Prostate gland (tissue), 2 donors: Measurements from ENCODE around the gene KIFC1. TPM values are rescaled to one million over a fixed set of nuclear protein-coding genes. Genes with fewer than 3 reads are reported as not detected.

Source experiments
- DNase-seq: peaks from one replicate; pipeline ENCODE4 v3.0.0-alpha.2; 2019; ENCODE audit warnings: low spot score
- H3K27ac ChIP-seq, 2 donors: fragments of 200-600 bp; sonication (generic); 2 replicates each; pipeline ENCODE4 v1.5.1; 2017 to 2019
- H3K27me3 ChIP-seq: fragments of 200-600 bp; sonication (generic); replicated peaks from 2 replicates; pipeline ENCODE4 v1.5.1; 2019; ENCODE audit not compliant: insufficient read depth
- H3K36me3 ChIP-seq, 2 donors: fragments of 200-600 bp; sonication (generic); 1 replicate in 1 of 2; 2 replicates in 1 of 2; pipeline versions ENCODE4 v1.5.1 to v1.8.1; 2017 to 2019
- H3K4me1 ChIP-seq: fragments of 200-600 bp; sonication (generic); replicated peaks from 2 replicates; pipeline ENCODE4 v1.5.1; 2019
- H3K4me3 ChIP-seq, 2 donors: fragments of 200-600 bp; sonication (generic); 2 replicates each; pipeline ENCODE4 v1.5.1; 2017 to 2019
- H3K9me3 ChIP-seq: fragments of 200-600 bp; sonication (generic); 2 replicates; pipeline ENCODE4 v1.5.1; 2017
- CTCF ChIP-seq, 4 experiments: fragments of 200-600 bp in 2 of 4; fragments of 450-650 bp in 2 of 4; sonication (generic) in 2 of 4; IDR thresholded peaks; 1 replicate in 3 of 4; 2 replicates in 1 of 4; pipeline ENCODE4 v1.5.1; 2016 to 2019; ENCODE audit warnings: antibody characterized with exemption in 4 of 4, mild to moderate bottlenecking in 2 of 4, moderate library complexity in 2 of 4
- POLR2A ChIP-seq: fragments of 450-650 bp; IDR thresholded peaks from one replicate; pipeline ENCODE4 v1.6.1; 2016; ENCODE audit warnings: antibody characterized with exemption, mild to moderate bottlenecking
- POLR2AphosphoS5 ChIP-seq: sonication (generic); formaldehyde crosslinking; IDR thresholded peaks from one replicate; pipeline ENCODE4 v1.6.1; 2017; ENCODE audit warnings: antibody characterized with exemption
- WGBS: methylation state at CpG from one replicate; pipeline ENCODE4 v1.1.5; 2018; 5-methylcytosine and 5-hydroxymethylcytosine counted together
- intact Hi-C: fragments of 100-400 bp; cut with DNase I; formaldehyde crosslinking; loops from one replicate; pipeline ENCODE4 v1.14.2; 2022
- microRNA-seq: library from miRNA; unstranded; fragments of <30 nt; microRNA quantifications from one replicate; pipeline ENCODE4, GENCODE V29; 2016
- small RNA-seq, 2 donors: library from RNA; depleted of rRNA; stranded (forward); fragments of <200 nt; gene quantifications; one replicate each; pipeline ENCODE3, GENCODE V24; 2016
- total RNA-seq, 2 donors: library from RNA; depleted of rRNA; stranded (reverse); fragments of >200 nt; gene quantifications; one replicate each; pipeline ENCODE4 v1.1.0, GENCODE V29; 2016

The KIFC1 gene
- total RNA-seq, 2 donors from 2014 or later, result 5.8 to 6.5 TPM

GRCh38 chr6:33458676-33459075, 67.1 kb downstream of the KIFC1 start:
- Histone ChIP-seq H3K4me1 (no peaks in the 10 kb centered on the region), H3K36me3 (no peaks in the 10 kb centered on the region), H3K27me3 (no peaks in the 10 kb centered on the region), H3K27ac (no peak overlapping the region), H3K4me3 (no peak overlapping the region), H3K9me3 (no peaks in the 10 kb centered on the region)
- no peak for DNase-seq
- TF ChIP-seq POLR2AphosphoS5 (no peak), POLR2A (no peak), CTCF (IDR thresholded peaks at IDR 0.05) (no peak)
- 70% methylated on average over 3 of the region's 3 CpGs for WGBS
- intact Hi-C loops, result loop anchor here (10.0 kb wide), 1 partner anchor 326 kb away; the partner anchor contains the start of gene LEMD2

- Histone ChIP-seq H3K27ac (no peak overlapping the region), H3K4me3 (no peak overlapping the region), H3K4me1 (no peaks in the 10 kb centered on the region), H3K27me3 (no peaks in the 10 kb centered on the region), H3K9me3 (no peaks in the 10 kb centered on the region), H3K36me3 (no peaks in the 10 kb centered on the region)
- WGBS, result 100% methylated on average over 2 of the region's 2 CpGs
- intact Hi-C loops, result loop anchor here (10.0 kb wide), 1 partner anchor 326 kb away; the partner anchor contains the start of gene LEMD2
- DNase-seq, result no peak
- TF ChIP-seq CTCF (IDR thresholded peaks at IDR 0.05), result no peak
- TF ChIP-seq POLR2AphosphoS5, result no peak
- no peak for TF ChIP-seq POLR2A
These were observed 67.6 kb downstream of the KIFC1 start for GRCh38 chr6:33459226-33459625.

Small RNAs within 50 kb of the gene (microRNA-seq; reads per million reads assigned to microRNA genes)
- not detected for gene MIR5004

Small RNAs within 50 kb of the gene (small RNA-seq; reads per million reads assigned to genes)
- gene RPL35AP4, result 0 reads per million in 2 donors
- gene ZBTB9, result 0 reads per million in 2 donors

Other genes with a start within 250 kb of the KIFC1 start
- gene COL11A2, start 199.4 kb upstream of the KIFC1 start, total RNA-seq, result 1 to 10 TPM in 1 of 2 donors, under 1 TPM in 1; 0.91 to 3.6 TPM
- 10 to 100 TPM; 30.6 to 40.5 TPM for gene RXRB, start 191.2 kb upstream of the KIFC1 start, total RNA-seq
- gene SLC39A7, start 191.0 kb upstream of the KIFC1 start, total RNA-seq, result 100 to 1,000 TPM; 109 to 182 TPM
- 10 to 100 TPM; 21.9 to 43.7 TPM for gene HSD17B8, start 187.2 kb upstream of the KIFC1 start, total RNA-seq
- 10 to 100 TPM; 23.9 to 30.8 TPM for gene RING1, start 183.3 kb upstream of the KIFC1 start, total RNA-seq
- 10 to 100 TPM; 42.2 to 55.0 TPM for gene VPS52, start 119.9 kb upstream of the KIFC1 start, total RNA-seq
- gene RPS18, start 119.7 kb upstream of the KIFC1 start, total RNA-seq, result 1,000 to 10,000 TPM; 1,990 to 4,594 TPM
- gene B3GALT4, start 114.7 kb upstream of the KIFC1 start, total RNA-seq, result 10 to 100 TPM; 15.8 to 21.4 TPM
- gene WDR46, start 102.6 kb upstream of the KIFC1 start, total RNA-seq, result 10 to 100 TPM; 41.3 to 47.2 TPM
- gene PFDN6, start 102.2 kb upstream of the KIFC1 start, total RNA-seq, result 10 to 100 TPM; 24.1 to 59.7 TPM
- gene RGL2, start 92.9 kb upstream of the KIFC1 start, total RNA-seq, result 100 to 1,000 TPM in 1 of 2 donors, 10 to 100 TPM in 1; 98.7 to 107 TPM
- gene TAPBP, start 77.7 kb upstream of the KIFC1 start, total RNA-seq, result 100 to 1,000 TPM; 190 to 192 TPM
- gene ZBTB22, start 74.1 kb upstream of the KIFC1 start, total RNA-seq, result 10 to 100 TPM; 25.1 to 27.5 TPM
- gene DAXX, start 68.9 kb upstream of the KIFC1 start, total RNA-seq, result 10 to 100 TPM; 52.8 to 75.1 TPM
- 100 to 1,000 TPM in 1 of 2 donors, 10 to 100 TPM in 1; 98.2 to 132 TPM for gene PHF1, start 19.2 kb downstream of the KIFC1 start, total RNA-seq
- gene CUTA, start 26.3 kb downstream of the KIFC1 start, total RNA-seq, result 100 to 1,000 TPM; 189 to 260 TPM
- gene SYNGAP1, start 28.2 kb downstream of the KIFC1 start, total RNA-seq, result 10 to 100 TPM in 1 of 2 donors, 1 to 10 TPM in 1; 6.1 to 24.8 TPM
- gene ZBTB9, start 62.8 kb downstream of the KIFC1 start, total RNA-seq, result 1 to 10 TPM; 3.5 to 8.9 TPM
- 10 to 100 TPM in 1 of 2 donors, 1 to 10 TPM in 1; 6.2 to 13.6 TPM for gene BAK1, start 188.5 kb downstream of the KIFC1 start, total RNA-seq
- 10 to 100 TPM; 21.8 to 99.1 TPM for gene ITPR3, start 229.5 kb downstream of the KIFC1 start, total RNA-seq